Effector memory CD8-positive, alpha-beta T cell (primary cell): ENCODE data around the gene LPAR6.

Experiments
- ATAC-seq: fragments of 150-1000 bp; cut with Tn5 transposase; replicated peaks from 2 replicates; pipeline ENCODE4 v1.10.0; 2021; ENCODE audit warnings: mild to moderate bottlenecking, moderate library complexity
- DNase-seq, 3 experiments: peaks; one replicate each; pipeline ENCODE4 v3.0.0; 2021
- H3K27ac Mint-ChIP-seq, 2 donors: one replicate each; pipeline ENCODE4 v1.8.0; 2022; ENCODE audit warnings: mild to moderate bottlenecking in 2 of 2, mixed read lengths in 2 of 2, moderate library complexity in 2 of 2
- H3K27me3 Mint-ChIP-seq, 2 donors: one replicate each; pipeline ENCODE4 v1.8.0; 2022; ENCODE audit warnings: mixed read lengths in 2 of 2
- H3K36me3 Mint-ChIP-seq: one replicate; pipeline ENCODE4 v1.8.0; 2022; ENCODE audit warnings: mild to moderate bottlenecking, moderate library complexity, mixed read lengths; ENCODE audit not compliant: insufficient read depth
- H3K4me1 Mint-ChIP-seq, 2 donors: one replicate each; pipeline ENCODE4 v1.8.0; 2022; ENCODE audit warnings: low read depth in 2 of 2, mixed read lengths in 2 of 2
- H3K4me3 Mint-ChIP-seq, 2 donors: one replicate each; pipeline ENCODE4 v1.8.0; 2022; ENCODE audit warnings: mild to moderate bottlenecking in 2 of 2, mixed read lengths in 2 of 2, moderate library complexity in 2 of 2
- H3K9me3 Mint-ChIP-seq, 2 donors: one replicate each; pipeline ENCODE4 v1.8.0; 2022; ENCODE audit warnings: mixed read lengths in 2 of 2

Gene LPAR6

DNA sequence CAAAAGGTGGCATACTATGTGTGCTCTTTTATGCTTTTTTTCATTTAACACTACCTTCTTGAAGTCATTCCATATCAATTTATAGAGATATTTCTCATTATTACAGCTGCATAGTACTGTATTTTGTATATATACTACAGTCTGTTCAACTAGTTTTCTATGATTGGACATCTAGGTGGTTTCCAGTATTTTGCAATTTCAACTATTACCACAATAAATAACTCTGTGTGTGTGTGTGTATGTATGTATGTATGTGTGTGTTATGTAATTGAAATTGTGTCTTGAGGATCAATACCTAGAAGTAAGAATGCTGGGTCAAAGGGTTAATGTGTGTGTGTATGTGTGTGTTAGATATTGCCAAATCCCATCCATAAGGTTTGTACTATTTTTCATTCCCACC is 7.0 kb downstream of the LPAR6 start:
- peaks cover 28 to 63% of the 10 kb centered on the region in 2 donors for H3K4me1 Mint-ChIP-seq
- peaks cover 19% of the 10 kb centered on the region for H3K36me3 Mint-ChIP-seq
- DNase-seq (no peak), ATAC-seq (no peak)
- peak overlapping the region; percentile 81 to 84 for H3K27ac Mint-ChIP-seq
- no peak overlapping the region for H3K4me3 Mint-ChIP-seq
- no peaks in the 10 kb centered on the region for H3K27me3 Mint-ChIP-seq
- no peaks in the 10 kb centered on the region for H3K9me3 Mint-ChIP-seq

DNA sequence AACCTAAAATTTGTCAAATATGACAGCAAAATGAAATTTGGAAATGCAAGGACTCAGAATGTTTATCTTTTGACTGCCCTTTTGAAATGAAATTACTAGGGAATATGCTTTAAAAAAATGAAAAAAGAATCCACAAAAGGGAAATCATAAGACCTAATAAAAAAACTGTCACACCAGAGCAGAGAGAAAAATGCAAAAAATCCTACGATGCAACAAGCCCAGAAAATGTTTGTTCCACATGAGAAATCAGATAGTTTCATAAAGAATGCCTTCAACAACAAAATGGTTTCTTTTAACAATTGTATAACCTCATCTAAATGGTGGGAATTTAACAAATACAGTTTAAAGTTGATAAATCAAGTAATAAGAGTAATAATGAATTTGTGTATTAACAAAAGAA is 8.0 kb downstream of the LPAR6 start:
- H3K27ac Mint-ChIP-seq: peak overlapping the region; percentile 78 to 87
- no peak overlapping the region for H3K4me3 Mint-ChIP-seq
- H3K36me3 Mint-ChIP-seq: peaks cover 15% of the 10 kb centered on the region
- H3K27me3 Mint-ChIP-seq: no peaks in the 10 kb centered on the region
- peaks cover 32 to 63% of the 10 kb centered on the region in 2 donors for H3K4me1 Mint-ChIP-seq
- no peak for DNase-seq
- H3K9me3 Mint-ChIP-seq: no peaks in the 10 kb centered on the region
- no peak for ATAC-seq

DNA sequence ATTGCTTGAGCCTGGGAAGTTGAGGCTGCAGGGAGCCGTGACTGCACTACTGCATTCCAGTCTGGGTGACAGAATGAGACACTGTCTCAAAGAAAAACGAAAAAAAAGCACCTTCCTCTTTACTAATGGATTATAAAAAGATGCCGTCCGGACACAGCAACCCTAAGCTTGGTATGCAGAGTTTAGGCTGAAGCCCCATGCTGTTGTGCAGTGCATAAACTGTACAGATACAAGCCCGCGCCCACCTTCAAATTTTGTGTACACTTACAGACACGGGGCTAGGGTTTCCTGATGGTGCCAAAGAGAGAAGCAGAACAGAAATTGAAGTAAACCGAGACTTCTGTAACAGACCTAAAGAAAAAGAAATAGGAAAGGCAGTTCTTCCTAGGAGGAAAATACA is 9.0 kb downstream of the LPAR6 start:
- Mint-ChIP-seq H3K4me1 (peaks cover 35 to 66% of the 10 kb centered on the region in 2 donors), H3K9me3 (no peaks in the 10 kb centered on the region), H3K36me3 (peaks cover 8% of the 10 kb centered on the region), H3K4me3 (peak overlapping the region; percentile 63 to 67), H3K27ac (peak overlapping the region; percentile 78 to 87), H3K27me3 (no peaks in the 10 kb centered on the region)
- DNase-seq (no peak), ATAC-seq (no peak)

DNA sequence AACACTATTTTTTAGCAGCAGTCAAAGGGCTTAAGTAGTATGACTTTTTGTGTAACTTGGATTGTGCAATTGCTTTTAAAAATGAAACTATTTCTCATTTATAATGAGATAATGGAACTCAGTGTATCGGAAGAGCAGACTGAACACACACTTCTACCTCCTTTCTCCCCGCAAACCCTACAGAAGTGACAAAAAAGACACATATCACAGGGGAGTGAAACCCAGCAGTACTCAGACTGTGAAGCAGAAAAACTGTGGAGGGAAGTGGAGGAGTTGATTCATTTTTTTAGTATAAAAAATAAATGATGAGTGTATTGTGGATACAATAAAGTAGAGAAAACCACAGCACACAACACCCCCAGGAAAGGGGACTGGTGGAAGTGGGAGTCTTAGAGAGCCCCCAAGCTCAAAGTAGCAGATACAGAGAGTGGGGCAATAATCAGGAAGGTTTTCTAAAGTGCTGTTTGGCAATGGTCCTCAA is 9.7 kb downstream of the LPAR6 start:
- H3K27me3 Mint-ChIP-seq: no peaks in the 10 kb centered on the region
- no peaks in the 10 kb centered on the region for H3K9me3 Mint-ChIP-seq
- peaks cover 37 to 64% of the 10 kb centered on the region in 2 donors for H3K4me1 Mint-ChIP-seq
- DNase-seq (peak in 2 of 3 experiments; percentile 22 to 27), ATAC-seq (peak; percentile 95)
- peak overlapping the region; percentile 63 to 67 for H3K4me3 Mint-ChIP-seq
- H3K27ac Mint-ChIP-seq: peak overlapping the region; percentile 78 to 87
- H3K36me3 Mint-ChIP-seq: peaks cover 6% of the 10 kb centered on the region

DNA sequence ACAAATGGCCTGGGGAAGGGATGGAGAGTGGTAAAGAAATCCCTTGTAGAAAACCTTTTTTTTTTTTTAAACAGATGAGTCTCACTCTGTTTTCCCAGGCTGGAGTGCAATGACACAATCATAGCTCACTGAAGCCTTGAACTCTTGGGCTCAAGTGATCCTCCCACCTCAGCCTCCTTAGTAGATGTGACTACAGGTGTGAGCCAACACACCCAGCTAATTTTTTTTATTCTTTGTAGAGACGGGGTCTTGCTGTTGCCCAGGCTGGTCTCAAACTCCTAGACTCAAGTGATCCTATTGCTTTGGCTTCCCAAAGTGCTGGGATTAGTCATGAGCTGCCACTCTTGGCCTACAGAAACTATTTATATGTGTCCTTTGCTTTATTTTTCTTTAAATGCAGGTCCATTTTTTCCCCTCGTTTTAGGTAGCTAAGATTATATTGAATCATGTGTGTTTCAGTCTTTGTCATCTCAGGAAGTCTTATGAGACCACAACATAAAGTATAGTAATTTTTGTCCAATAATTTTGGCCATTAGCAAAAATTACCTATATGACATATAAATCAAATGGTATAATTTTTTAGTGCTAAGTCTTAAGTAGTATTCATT is 10.5 kb downstream of the LPAR6 start:
- Mint-ChIP-seq H3K27ac (peak overlapping the region; percentile 78 to 87), H3K4me3 (peak overlapping the region; percentile 34 to 67), H3K9me3 (no peaks in the 10 kb centered on the region), H3K27me3 (no peaks in the 10 kb centered on the region), H3K36me3 (peaks cover 6% of the 10 kb centered on the region), H3K4me1 (peaks cover 38 to 62% of the 10 kb centered on the region in 2 donors)
- DNase-seq (no peak), ATAC-seq (no peak)

DNA sequence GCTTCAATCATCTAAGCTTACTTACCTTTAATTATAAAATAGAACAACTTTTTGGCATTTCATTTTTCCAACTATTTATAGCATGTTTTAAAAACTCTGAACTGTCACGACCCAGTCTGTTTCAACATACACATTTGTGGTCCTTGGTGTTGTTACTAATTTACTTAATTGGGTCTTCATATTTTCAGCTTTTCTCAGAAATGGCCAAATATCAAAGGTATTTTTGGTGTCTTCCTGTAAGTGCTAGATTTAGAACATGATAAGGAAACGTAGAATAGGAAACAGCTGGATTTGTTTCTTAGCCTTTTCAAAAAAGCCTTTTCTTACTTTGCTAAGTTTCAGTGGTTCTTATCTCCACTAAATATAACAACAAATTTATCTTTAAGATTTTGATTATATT is 11.4 kb downstream of the LPAR6 start:
- peaks cover 39 to 55% of the 10 kb centered on the region in 2 donors for H3K4me1 Mint-ChIP-seq

DNA sequence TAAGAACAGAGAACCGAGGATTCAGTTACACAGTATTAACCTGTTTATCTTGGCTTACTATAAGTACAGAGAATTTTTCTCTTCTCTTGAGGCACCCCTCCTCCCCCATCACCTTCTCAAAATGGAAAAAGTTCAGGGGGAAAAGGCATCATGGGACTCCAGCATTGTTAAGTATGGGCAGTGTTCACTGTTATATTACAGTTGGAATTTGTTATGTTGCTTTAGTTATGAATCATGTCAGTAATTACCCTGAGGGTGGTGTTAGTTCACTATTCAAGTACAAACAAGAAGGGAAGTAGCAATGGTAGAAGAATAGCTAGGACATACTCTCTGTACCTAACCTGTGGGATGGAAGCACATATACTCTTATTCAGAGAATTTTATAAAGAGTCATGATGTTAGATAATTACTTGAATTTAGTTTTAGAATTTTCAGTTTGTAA is 12.0 kb downstream of the LPAR6 start:
- peaks cover 6% of the 10 kb centered on the region for H3K36me3 Mint-ChIP-seq
- H3K9me3 Mint-ChIP-seq: no peaks in the 10 kb centered on the region
- H3K27ac Mint-ChIP-seq: peak overlapping the region; percentile 63 to 86
- H3K27me3 Mint-ChIP-seq: no peaks in the 10 kb centered on the region
- ATAC-seq (peak; percentile 27), DNase-seq (no peak)
- H3K4me3 Mint-ChIP-seq: peak overlapping the region; percentile 32 to 71
- H3K4me1 Mint-ChIP-seq: peaks cover 37 to 49% of the 10 kb centered on the region in 2 donors

More for the DNA sequence above, 11.4 kb downstream of the LPAR6 start:
- H3K36me3 Mint-ChIP-seq: peaks cover 6% of the 10 kb centered on the region
- H3K27me3 Mint-ChIP-seq: no peaks in the 10 kb centered on the region
- H3K9me3 Mint-ChIP-seq: no peaks in the 10 kb centered on the region
- ATAC-seq (no peak), DNase-seq (no peak)
- H3K4me3 Mint-ChIP-seq: peak overlapping the region in 1 of 2 donors; percentile 71
- peak overlapping the region; percentile 63 to 86 for H3K27ac Mint-ChIP-seq

DNA sequence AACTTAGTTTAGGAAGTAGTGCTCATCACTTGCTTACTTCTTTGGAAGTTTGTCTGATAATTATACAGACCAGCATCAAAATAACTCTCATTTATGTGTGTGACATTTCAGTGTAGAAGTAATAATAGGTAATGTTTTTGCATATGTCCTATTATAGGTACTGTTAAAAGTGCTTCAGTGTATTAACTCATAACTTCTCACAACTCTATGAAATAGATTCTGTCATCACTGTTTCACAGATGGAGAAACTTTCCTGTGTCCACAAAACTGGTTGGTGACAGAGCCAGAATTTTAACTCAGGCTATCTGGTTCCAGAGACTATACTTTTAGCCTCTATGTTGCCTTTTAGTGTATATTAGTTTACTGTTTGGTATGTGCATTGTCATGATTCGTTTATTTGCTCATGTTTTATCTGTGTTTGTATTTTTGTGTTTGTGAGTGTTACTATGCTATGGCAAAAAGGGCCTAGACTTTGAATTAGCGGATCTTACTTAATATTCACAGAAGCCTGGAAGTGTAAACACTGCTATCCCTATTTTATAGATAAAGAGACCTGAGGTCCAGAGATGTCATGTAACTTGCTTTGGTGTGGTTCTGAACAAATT is 12.7 kb downstream of the LPAR6 start:
- H3K9me3 Mint-ChIP-seq: peaks cover 0 to 6% of the 10 kb centered on the region in 2 donors
- H3K4me3 Mint-ChIP-seq: no peak overlapping the region
- peaks cover 34 to 42% of the 10 kb centered on the region in 2 donors for H3K4me1 Mint-ChIP-seq
- H3K27ac Mint-ChIP-seq: peak overlapping the region; percentile 63 to 86
- peaks cover 6% of the 10 kb centered on the region for H3K36me3 Mint-ChIP-seq
- H3K27me3 Mint-ChIP-seq: no peaks in the 10 kb centered on the region
- ATAC-seq (no peak), DNase-seq (no peak)

DNA sequence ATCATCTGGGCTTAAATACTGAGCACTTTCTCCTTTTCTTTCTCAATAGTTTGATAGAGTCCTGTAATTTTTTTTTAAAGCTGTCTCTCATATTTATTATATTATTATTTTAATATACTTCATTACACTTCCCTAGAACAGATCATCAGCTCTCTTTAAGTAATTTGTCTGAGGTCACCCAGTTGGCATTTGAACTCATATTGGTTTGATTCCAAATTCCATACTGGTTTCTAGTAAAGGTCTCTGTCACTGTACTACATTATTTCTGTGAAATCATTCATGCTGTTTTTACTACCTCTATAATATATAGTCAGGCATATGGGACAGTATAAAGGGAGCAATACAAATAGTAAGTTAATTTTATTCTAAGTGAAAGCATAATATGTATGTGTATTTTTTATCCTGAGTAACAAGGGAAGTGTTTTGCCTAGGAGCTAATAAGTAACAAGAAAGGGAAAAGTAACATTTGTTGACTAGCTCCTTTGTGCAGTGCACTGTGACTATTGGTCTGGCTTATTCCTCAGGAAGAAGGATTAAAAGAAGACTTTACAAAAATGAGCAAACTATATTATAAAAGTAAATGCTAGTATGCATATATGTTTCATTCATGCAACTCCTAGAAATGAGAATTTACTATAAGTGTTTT is 14.3 kb downstream of the LPAR6 start:
- Mint-ChIP-seq H3K9me3 (peaks cover 0 to 7% of the 10 kb centered on the region in 2 donors), H3K4me1 (peaks cover 27% of the 10 kb centered on the region in 2 donors), H3K36me3 (peaks cover 6% of the 10 kb centered on the region), H3K27ac (peak overlapping the region; percentile 85 to 86), H3K27me3 (no peaks in the 10 kb centered on the region), H3K4me3 (no peak overlapping the region)
- DNase-seq (no peak), ATAC-seq (no peak)

DNA sequence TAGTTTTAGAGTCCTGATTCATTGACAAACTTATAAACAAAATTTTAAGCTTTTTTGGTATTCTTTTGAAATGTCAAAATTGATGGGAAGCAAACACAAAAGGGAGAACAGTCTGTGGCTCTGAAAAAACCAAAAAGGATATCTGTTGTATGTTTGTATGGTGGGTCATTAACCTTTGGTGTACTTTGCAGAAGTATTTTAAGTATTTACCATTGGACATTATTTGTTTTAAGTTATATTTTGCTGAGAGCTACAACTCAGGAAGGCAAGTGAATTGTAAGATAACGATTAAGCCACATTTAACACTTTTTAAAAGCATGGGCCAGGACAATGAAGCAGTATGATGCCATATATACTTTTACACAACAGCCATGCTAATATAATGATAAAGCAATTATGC is 15.2 kb downstream of the LPAR6 start:
- no peak for DNase-seq
- H3K9me3 Mint-ChIP-seq: peaks cover 0 to 7% of the 10 kb centered on the region in 2 donors
- no peaks in the 10 kb centered on the region for H3K27me3 Mint-ChIP-seq
- ATAC-seq: no peak
- peaks cover 21 to 25% of the 10 kb centered on the region in 2 donors for H3K4me1 Mint-ChIP-seq
- H3K27ac Mint-ChIP-seq: no peak overlapping the region
- no peaks in the 10 kb centered on the region for H3K36me3 Mint-ChIP-seq
- H3K4me3 Mint-ChIP-seq: no peak overlapping the region

DNA sequence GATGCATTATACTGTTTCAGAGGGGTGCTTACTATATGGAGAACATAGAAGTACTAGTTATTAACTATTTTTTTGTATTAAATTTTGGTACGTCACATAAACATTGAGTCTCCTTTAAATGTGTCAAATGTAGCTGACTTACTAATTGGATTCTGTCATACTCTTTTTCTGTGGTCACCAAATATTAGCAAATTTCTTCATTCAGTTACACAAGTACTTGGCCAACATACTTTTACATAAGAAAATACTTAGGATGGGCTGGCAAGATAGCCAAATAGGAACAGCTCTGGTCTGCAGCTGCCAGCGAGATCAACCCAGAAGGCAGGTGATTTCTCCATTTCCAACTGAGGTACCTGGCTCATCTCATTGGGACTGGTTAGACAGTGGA is 19.2 kb downstream of the LPAR6 start:
- no peak for ATAC-seq
- peaks cover 5% of the 10 kb centered on the region for H3K36me3 Mint-ChIP-seq
- DNase-seq: no peak
- H3K27me3 Mint-ChIP-seq: no peaks in the 10 kb centered on the region
- peaks cover 11 to 15% of the 10 kb centered on the region in 2 donors for H3K4me1 Mint-ChIP-seq
- peak overlapping the region in 1 of 2 donors; percentile 57 for H3K27ac Mint-ChIP-seq
- no peak overlapping the region for H3K4me3 Mint-ChIP-seq
- H3K9me3 Mint-ChIP-seq: peaks cover 0 to 7% of the 10 kb centered on the region in 2 donors

DNA sequence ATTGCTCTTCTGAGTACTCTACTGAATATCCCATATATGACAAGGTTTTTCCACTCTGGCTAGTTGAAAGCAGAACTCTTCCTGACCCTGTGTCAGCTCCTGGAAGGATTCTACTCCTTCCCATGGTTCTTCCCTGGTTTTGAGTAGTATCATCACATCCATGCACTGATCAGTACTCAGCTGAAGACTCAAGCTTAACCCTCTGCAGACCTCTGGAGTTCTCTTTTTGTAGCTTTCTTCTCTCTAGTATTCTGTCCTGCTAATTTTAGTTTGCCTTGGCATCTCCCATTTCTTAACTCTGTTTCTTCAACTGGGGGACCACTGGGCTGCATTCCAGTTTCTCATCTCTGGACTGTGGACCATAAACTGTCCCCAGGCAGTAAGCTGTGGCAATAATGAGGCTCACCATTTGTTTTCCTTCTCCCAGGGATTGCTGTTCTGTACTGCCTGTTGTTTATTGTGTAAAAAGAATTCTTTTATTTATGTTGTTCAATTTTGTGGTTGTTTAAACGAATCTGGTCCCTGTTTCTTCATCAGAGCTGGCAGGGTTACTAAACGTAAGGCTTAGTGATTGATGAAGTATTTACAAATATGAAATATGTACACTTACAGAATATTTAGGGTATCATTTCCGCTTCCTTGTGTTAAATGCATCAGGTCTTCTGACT is 19.7 kb downstream of the LPAR6 start:
- ATAC-seq: no peak
- no peak for DNase-seq
- peaks cover 5% of the 10 kb centered on the region for H3K36me3 Mint-ChIP-seq
- no peak overlapping the region for H3K4me3 Mint-ChIP-seq
- H3K9me3 Mint-ChIP-seq: peaks cover 0 to 7% of the 10 kb centered on the region in 2 donors
- H3K27ac Mint-ChIP-seq: no peak overlapping the region
- no peaks in the 10 kb centered on the region for H3K27me3 Mint-ChIP-seq
- H3K4me1 Mint-ChIP-seq: peaks cover 11 to 12% of the 10 kb centered on the region in 2 donors

DNA sequence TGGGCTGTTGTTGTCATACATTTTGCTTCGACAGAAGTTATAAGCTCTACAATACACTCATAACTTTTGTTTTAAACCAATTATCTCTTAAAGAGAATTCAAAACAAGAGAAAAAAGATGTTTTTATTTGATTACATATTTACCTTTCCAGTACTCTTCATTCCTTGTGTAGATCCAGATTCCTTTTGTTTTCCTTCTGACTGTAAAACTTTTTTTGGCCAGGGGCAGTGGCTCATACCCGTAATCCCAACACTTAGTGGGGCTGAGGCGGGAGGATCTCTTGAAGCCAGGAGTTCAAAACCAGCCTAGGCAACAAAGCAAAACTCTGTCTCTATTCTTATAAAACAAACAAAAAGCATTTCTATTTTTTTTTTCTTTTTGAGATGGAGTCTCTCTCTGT is 21.7 kb downstream of the LPAR6 start:
- ATAC-seq (no peak), DNase-seq (no peak)
- Mint-ChIP-seq H3K36me3 (peaks cover 5% of the 10 kb centered on the region), H3K27ac (no peak overlapping the region), H3K27me3 (no peaks in the 10 kb centered on the region), H3K4me1 (peaks cover 8 to 16% of the 10 kb centered on the region in 2 donors), H3K9me3 (peaks cover 0 to 7% of the 10 kb centered on the region in 2 donors), H3K4me3 (no peak overlapping the region)
